HepG2 (cell line): ENCODE results near the gene ATRIP. TPM values are rescaled to one million over a fixed set of nuclear protein-coding genes. Genes with fewer than 3 reads are reported as not detected.

Experiments used
- CHD4 ChIP-seq: fragments of 200-600 bp; sonication (generic); IDR thresholded peaks from 2 replicates; pipeline ENCODE4 v1.7.0; 2017; ENCODE audit warnings: mild to moderate bottlenecking, low read length, borderline replicate concordance
- FOSL1 ChIP-seq: sonication (generic); formaldehyde crosslinking; IDR thresholded peaks from 2 replicates; pipeline ENCODE4 v1.9.0; 2021; ENCODE audit warnings: missing genetic modification reagents, borderline replicate concordance
- HIVEP1 ChIP-seq: sonication (generic); formaldehyde crosslinking; IDR thresholded peaks from 2 replicates; pipeline ENCODE4 v1.4.0; 2020; ENCODE audit warnings: mild to moderate bottlenecking, missing genetic modification reagents
- KLF12 ChIP-seq: sonication (generic); formaldehyde crosslinking; IDR thresholded peaks from 2 replicates; pipeline ENCODE4 v1.4.0; 2020; ENCODE audit warnings: missing genetic modification reagents, borderline replicate concordance
- MIXL1 ChIP-seq: IDR thresholded peaks from 2 replicates; pipeline ENCODE4 v1.6.1; 2016
- MTA1 ChIP-seq: sonication (generic); formaldehyde crosslinking; IDR thresholded peaks from 2 replicates; pipeline ENCODE4 v1.4.0; 2020; ENCODE audit warnings: missing genetic modification reagents, mild to moderate bottlenecking, borderline replicate concordance
- MTF2 ChIP-seq: sonication (generic); formaldehyde crosslinking; IDR thresholded peaks from 2 replicates; pipeline ENCODE4 v1.5.0; 2020; ENCODE audit warnings: missing genetic modification reagents, borderline replicate concordance
- NFE2L2 ChIP-seq: fragments of 150-350 bp; IDR thresholded peaks from 2 replicates; pipeline ENCODE4 v1.6.1; 2014; ENCODE audit warnings: low read length
- PHF8 ChIP-seq: sonication (generic); formaldehyde crosslinking; IDR thresholded peaks from 2 replicates; pipeline ENCODE4 v1.5.0; 2020; ENCODE audit warnings: missing genetic modification reagents
- REPIN1 ChIP-seq: sonication (generic); formaldehyde crosslinking; IDR thresholded peaks from 2 replicates; pipeline ENCODE4 v1.8.0; 2022; ENCODE audit warnings: missing genetic modification reagents, low read depth, mild to moderate bottlenecking, borderline replicate concordance
- SIX4 ChIP-seq: sonication (generic); formaldehyde crosslinking; IDR thresholded peaks from 2 replicates; pipeline ENCODE4 v1.4.0; 2020; ENCODE audit warnings: missing genetic modification reagents
- SP4 ChIP-seq: sonication (generic); formaldehyde crosslinking; IDR thresholded peaks from 2 replicates; pipeline ENCODE4 v1.8.1; 2023; ENCODE audit warnings: mild to moderate bottlenecking, missing genetic modification reagents
- ZIK1 ChIP-seq: sonication (generic); formaldehyde crosslinking; IDR thresholded peaks from 2 replicates; pipeline ENCODE4 v1.5.0; 2020; ENCODE audit warnings: mild to moderate bottlenecking, low read depth, missing genetic modification reagents, borderline replicate concordance
- ZNF230 ChIP-seq: sonication (generic); formaldehyde crosslinking; IDR thresholded peaks from 2 replicates; pipeline ENCODE4 v1.4.0; 2020; ENCODE audit warnings: mild to moderate bottlenecking, missing genetic modification reagents
- ZNF33B ChIP-seq: sonication (generic); formaldehyde crosslinking; IDR thresholded peaks from 2 replicates; pipeline ENCODE4 v1.5.1; 2020; ENCODE audit warnings: mild to moderate bottlenecking, missing genetic modification reagents
- ZNF563 ChIP-seq: sonication (generic); formaldehyde crosslinking; IDR thresholded peaks from 2 replicates; pipeline ENCODE4 v1.8.0; 2022; ENCODE audit warnings: mild to moderate bottlenecking, moderate library complexity, missing genetic modification reagents
- ZNF569 ChIP-seq: sonication (generic); formaldehyde crosslinking; IDR thresholded peaks from 2 replicates; pipeline ENCODE4 v1.5.0; 2020; ENCODE audit warnings: mild to moderate bottlenecking, missing genetic modification reagents, moderate library complexity, borderline replicate concordance
- ZNF644 ChIP-seq: IDR thresholded peaks from 2 replicates; pipeline ENCODE4 v1.6.1; 2016; ENCODE audit warnings: low read depth
- ZSCAN12 ChIP-seq: sonication (generic); formaldehyde crosslinking; IDR thresholded peaks from 2 replicates; pipeline ENCODE4 v1.9.0; 2021; ENCODE audit warnings: mild to moderate bottlenecking, missing genetic modification reagents
- ZSCAN21 ChIP-seq: sonication (generic); formaldehyde crosslinking; IDR thresholded peaks from 2 replicates; pipeline ENCODE4 v1.8.0; 2022; ENCODE audit warnings: mild to moderate bottlenecking, missing genetic modification reagents, moderate library complexity, borderline replicate concordance
- polyA plus RNA-seq, 8 experiments: library from polyadenylated mRNA; depleted of rRNA in 3 of 8; stranded (reverse) in 7 of 8; unstranded in 1 of 8; fragments of >200 nt; fragmentation: Illumina TruSeq in 4 of 8; extraction: Trizol in 4 of 8; gene quantifications; 2 replicates each; pipeline versions ENCODE4 v1.2.1 to v1.2.3, GENCODE V29; 2011 to 2016; ENCODE audit warnings: low read depth in 4 of 8, missing spikeins in 1 of 8, mixed read lengths in 1 of 8; ENCODE audit not compliant: insufficient read depth in 1 of 8
- total RNA-seq, 5 experiments: library from RNA; depleted of rRNA; stranded (reverse); fragments of >200 nt; fragmentation: Illumina TruSeq; extraction: Trizol; gene quantifications; 2 replicates each; pipeline ENCODE4 v1.2.3, GENCODE V29; 2016; ENCODE audit warnings: low read depth in 1 of 5
- TF ChIP-seq, protein P1 (sequence below): sonication (generic); formaldehyde crosslinking; IDR thresholded peaks from 2 replicates; pipeline ENCODE4 v1.4.0; 2020; ENCODE audit warnings: mild to moderate bottlenecking, missing genetic modification reagents
- TF ChIP-seq, protein P2 (sequence below): sonication (generic); formaldehyde crosslinking; IDR thresholded peaks from 2 replicates; pipeline ENCODE4 v1.4.0; 2020; ENCODE audit warnings: missing genetic modification reagents
- TF ChIP-seq, protein P3 (sequence below): sonication (generic); formaldehyde crosslinking; IDR thresholded peaks from 2 replicates; pipeline ENCODE4 v1.4.0; 2020; ENCODE audit warnings: missing genetic modification reagents, borderline replicate concordance

Gene ATRIP
- total and polyA plus RNA-seq, 2 of the 13 experiments (the other 11 are each of a cell fraction or from before 2014, with no cell fraction given), result 5.1 to 12.5 TPM

DNA sequence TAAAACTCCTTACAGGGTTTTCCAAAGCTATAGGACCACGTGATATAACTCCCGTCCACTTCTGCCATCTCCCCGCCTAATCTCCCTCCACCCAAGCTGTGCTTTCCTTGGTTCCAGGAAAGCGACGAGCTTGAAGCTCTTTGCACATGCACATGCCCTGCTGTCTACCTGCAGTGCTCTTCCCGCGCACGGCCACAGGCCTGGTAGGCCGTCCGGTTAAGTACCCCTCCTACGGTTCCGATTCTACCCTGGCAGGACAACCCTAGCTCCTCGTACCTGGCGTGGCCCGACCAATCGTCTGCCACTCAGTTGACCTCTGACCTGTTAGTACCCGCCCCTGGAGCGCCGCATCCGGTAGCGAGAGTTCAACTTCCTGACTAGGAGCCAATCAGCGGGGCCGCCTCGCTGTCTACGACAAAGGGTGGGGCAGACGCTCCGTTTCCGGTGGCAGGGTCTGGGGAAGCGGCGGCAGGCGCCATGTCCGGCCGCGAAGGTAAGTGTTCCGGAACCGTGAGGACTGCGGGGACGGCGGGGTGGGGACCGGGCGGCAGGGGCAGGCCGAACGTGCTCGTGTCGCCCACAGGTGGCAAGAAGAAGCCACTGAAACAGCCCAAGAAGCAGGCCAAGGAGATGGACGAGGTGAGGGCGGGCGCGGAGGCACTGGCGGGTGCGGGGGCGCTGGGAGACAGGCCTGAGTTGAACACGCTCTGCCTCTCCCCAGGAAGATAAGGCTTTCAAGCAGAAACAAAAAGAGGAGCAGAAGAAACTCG is 6.5 kb upstream of the ATRIP start, which contains the start of the genes CCDC51 and TMA7 (continued):
- TF ChIP-seq, protein P1, sequence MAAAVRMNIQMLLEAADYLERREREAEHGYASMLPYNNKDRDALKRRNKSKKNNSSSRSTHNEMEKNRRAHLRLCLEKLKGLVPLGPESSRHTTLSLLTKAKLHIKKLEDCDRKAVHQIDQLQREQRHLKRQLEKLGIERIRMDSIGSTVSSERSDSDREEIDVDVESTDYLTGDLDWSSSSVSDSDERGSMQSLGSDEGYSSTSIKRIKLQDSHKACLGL (CRISPR knock-in tag), result peak; percentile 69; the same call in 1 of the 2 replicates
- TF ChIP-seq FOSL1 (CRISPR knock-in tag), result no peak
- 0 out of 2 replicates have a peak, but pooled peaks have one; percentile 40 for TF ChIP-seq ZNF644 (CRISPR knock-in tag)
- TF ChIP-seq ZNF563 (CRISPR knock-in tag), result peak; percentile 80; the same call in 1 of the 2 replicates
- TF ChIP-seq CHD4, result no peak
- TF ChIP-seq ZNF33B (CRISPR knock-in tag), result peak; percentile 58; the same call in 1 of the 2 replicates
- no peak for TF ChIP-seq SIX4
- peak; percentile 92 for TF ChIP-seq SP4
- TF ChIP-seq, protein P2, sequence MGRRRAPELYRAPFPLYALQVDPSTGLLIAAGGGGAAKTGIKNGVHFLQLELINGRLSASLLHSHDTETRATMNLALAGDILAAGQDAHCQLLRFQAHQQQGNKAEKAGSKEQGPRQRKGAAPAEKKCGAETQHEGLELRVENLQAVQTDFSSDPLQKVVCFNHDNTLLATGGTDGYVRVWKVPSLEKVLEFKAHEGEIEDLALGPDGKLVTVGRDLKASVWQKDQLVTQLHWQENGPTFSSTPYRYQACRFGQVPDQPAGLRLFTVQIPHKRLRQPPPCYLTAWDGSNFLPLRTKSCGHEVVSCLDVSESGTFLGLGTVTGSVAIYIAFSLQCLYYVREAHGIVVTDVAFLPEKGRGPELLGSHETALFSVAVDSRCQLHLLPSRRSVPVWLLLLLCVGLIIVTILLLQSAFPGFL (CRISPR knock-in tag), result no peak
- TF ChIP-seq NFE2L2, result no peak
- TF ChIP-seq, protein P3, sequence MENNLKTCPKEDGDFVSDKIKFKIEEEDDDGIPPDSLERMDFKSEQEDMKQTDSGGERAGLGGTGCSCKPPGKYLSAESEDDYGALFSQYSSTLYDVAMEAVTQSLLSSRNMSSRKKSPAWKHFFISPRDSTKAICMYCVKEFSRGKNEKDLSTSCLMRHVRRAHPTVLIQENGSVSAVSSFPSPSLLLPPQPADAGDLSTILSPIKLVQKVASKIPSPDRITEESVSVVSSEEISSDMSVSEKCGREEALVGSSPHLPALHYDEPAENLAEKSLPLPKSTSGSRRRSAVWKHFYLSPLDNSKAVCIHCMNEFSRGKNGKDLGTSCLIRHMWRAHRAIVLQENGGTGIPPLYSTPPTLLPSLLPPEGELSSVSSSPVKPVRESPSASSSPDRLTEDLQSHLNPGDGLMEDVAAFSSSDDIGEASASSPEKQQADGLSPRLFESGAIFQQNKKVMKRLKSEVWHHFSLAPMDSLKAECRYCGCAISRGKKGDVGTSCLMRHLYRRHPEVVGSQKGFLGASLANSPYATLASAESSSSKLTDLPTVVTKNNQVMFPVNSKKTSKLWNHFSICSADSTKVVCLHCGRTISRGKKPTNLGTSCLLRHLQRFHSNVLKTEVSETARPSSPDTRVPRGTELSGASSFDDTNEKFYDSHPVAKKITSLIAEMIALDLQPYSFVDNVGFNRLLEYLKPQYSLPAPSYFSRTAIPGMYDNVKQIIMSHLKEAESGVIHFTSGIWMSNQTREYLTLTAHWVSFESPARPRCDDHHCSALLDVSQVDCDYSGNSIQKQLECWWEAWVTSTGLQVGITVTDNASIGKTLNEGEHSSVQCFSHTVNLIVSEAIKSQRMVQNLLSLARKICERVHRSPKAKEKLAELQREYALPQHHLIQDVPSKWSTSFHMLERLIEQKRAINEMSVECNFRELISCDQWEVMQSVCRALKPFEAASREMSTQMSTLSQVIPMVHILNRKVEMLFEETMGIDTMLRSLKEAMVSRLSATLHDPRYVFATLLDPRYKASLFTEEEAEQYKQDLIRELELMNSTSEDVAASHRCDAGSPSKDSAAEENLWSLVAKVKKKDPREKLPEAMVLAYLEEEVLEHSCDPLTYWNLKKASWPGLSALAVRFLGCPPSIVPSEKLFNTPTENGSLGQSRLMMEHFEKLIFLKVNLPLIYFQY (CRISPR knock-in tag), result 0 out of 2 replicates have a peak, but pooled peaks have one; percentile 35
- TF ChIP-seq MTA1 (CRISPR knock-in tag), result peak; percentile 61; the same call in 1 of the 2 replicates
- peak; percentile 64; the same call in 1 of the 2 replicates for TF ChIP-seq REPIN1
- TF ChIP-seq ZIK1 (CRISPR knock-in tag), result peak; percentile 84; the same call in 1 of the 2 replicates
- peak; percentile 95 for TF ChIP-seq PHF8 (CRISPR knock-in tag)
- TF ChIP-seq HIVEP1, result peak; percentile 83; the same call in 1 of the 2 replicates
- no peak for TF ChIP-seq ZSCAN12 (CRISPR knock-in tag)
- peak; percentile 89; the same call in 1 of the 2 replicates for TF ChIP-seq ZNF230
- TF ChIP-seq KLF12 (CRISPR knock-in tag), result peak; percentile 85
- TF ChIP-seq ZSCAN21 (CRISPR knock-in tag), result peak; percentile 73
- no peak for TF ChIP-seq ZNF569
- no peak for TF ChIP-seq MTF2 (CRISPR knock-in tag)
- peak; percentile 82 for TF ChIP-seq MIXL1 (CRISPR knock-in tag)
